Skeletal muscle satellite cell (primary cell): ENCODE data around the gene S100A5. TPM values are rescaled to one million over a fixed set of nuclear protein-coding genes. Genes with fewer than 3 reads are reported as not detected.
"Not testable (repeated sequence)": the region's sequence is repeated elsewhere in the genome, so short reads cannot be mapped to it uniquely, and the experiment has no call there.

Experiments used
- H3K27me3 ChIP-seq: 2 replicates; pipeline ENCODE4 v1.7.0; 2013; ENCODE audit warnings: low read length; ENCODE audit not compliant: control insufficient read depth, insufficient read depth
- H3K36me3 ChIP-seq: 2 replicates; pipeline ENCODE4 v1.7.0; 2013; ENCODE audit warnings: mild to moderate bottlenecking, control low read depth, low read length; ENCODE audit not compliant: insufficient read depth
- H3K4me1 ChIP-seq: 2 replicates; pipeline ENCODE4 v1.7.0; 2013; ENCODE audit warnings: low read length; ENCODE audit not compliant: control insufficient read depth, insufficient read depth
- H3K4me2 ChIP-seq: 2 replicates; pipeline ENCODE4 v1.7.0; 2013; ENCODE audit warnings: mild to moderate bottlenecking, low read length
- H3K4me3 ChIP-seq: 2 replicates; pipeline ENCODE4 v1.7.0; 2013; ENCODE audit warnings: low read length
- H3K9ac ChIP-seq: 2 replicates; pipeline ENCODE4 v1.7.0; 2013; ENCODE audit warnings: mild to moderate bottlenecking, low read depth, low read length, moderate library complexity
- H3K9me3 ChIP-seq: replicated peaks from 2 replicates; pipeline ENCODE4 v1.7.0; 2013; ENCODE audit warnings: mild to moderate bottlenecking, control low read depth, low read length
- total RNA-seq: library from RNA; depleted of rRNA; stranded (reverse); fragments of >200 nt; gene quantifications from 2 replicates; pipeline ENCODE4 v1.2.3, GENCODE V29; 2012; rRNA removed

S100A5 gene
- total RNA-seq, result 1.3 TPM in 1 of 2 replicates, not detected in the other

GRCh38 chr1:153540394-153541361, at the start of gene S100A5:
S100A5 (minus strand) TSS chr1:153540934; CDS start chr1:153540191, 743 bp downstream.
- peak within 1 kb of the TSS; percentile 10 for H3K4me2 ChIP-seq
- H3K4me1 ChIP-seq, result peaks cover 64% of the 10 kb centered on the region
- no peaks in the 10 kb centered on the region for H3K9me3 ChIP-seq
- no peaks in the 10 kb centered on the region for H3K27me3 ChIP-seq
- H3K4me3 ChIP-seq, result no peak within 1 kb of the TSS
- H3K36me3 ChIP-seq, result no peaks in the 10 kb centered on the region
- peak within 1 kb of the TSS; percentile 3 for H3K9ac ChIP-seq

- Histone ChIP-seq H3K4me1 (peaks cover 5% of the 10 kb centered on the region), H3K9me3 (no peaks in the 10 kb centered on the region), H3K4me3 (no peak overlapping the region), H3K27me3 (no peaks in the 10 kb centered on the region), H3K9ac (no peak overlapping the region), H3K4me2 (no peak overlapping the region), H3K36me3 (no peaks in the 10 kb centered on the region)
Observed at GRCh38 chr1:153588482-153588881, 47.7 kb upstream of the S100A5 start.

- not testable (repeated sequence) for H3K4me3 ChIP-seq, H3K4me1 ChIP-seq, H3K4me2 ChIP-seq, H3K36me3 ChIP-seq, H3K9me3 ChIP-seq, H3K9ac ChIP-seq, H3K27me3 ChIP-seq
Observed at GRCh38 chr1:153588033-153588432, 47.3 kb upstream of the S100A5 start.

- no peak overlapping the region for H3K4me2 ChIP-seq
- H3K27me3 ChIP-seq, result no peaks in the 10 kb centered on the region
- no peaks in the 10 kb centered on the region for H3K36me3 ChIP-seq
- no peak overlapping the region for H3K4me3 ChIP-seq
- peaks cover 5% of the 10 kb centered on the region for H3K4me1 ChIP-seq
- H3K9ac ChIP-seq, result no peak overlapping the region
- no peaks in the 10 kb centered on the region for H3K9me3 ChIP-seq
Observed at GRCh38 chr1:153587314-153587713, 46.6 kb upstream of the S100A5 start.

- Histone ChIP-seq H3K4me3 (no peak overlapping the region), H3K4me2 (no peak overlapping the region), H3K36me3 (no peaks in the 10 kb centered on the region), H3K9me3 (no peaks in the 10 kb centered on the region), H3K4me1 (peaks cover 5% of the 10 kb centered on the region), H3K9ac (no peak overlapping the region), H3K27me3 (no peaks in the 10 kb centered on the region)
Observed at GRCh38 chr1:153586347-153586746, 45.6 kb upstream of the S100A5 start.

- H3K4me1 ChIP-seq, result peaks cover 5% of the 10 kb centered on the region
- no peak overlapping the region for H3K4me3 ChIP-seq
- no peaks in the 10 kb centered on the region for H3K9me3 ChIP-seq
- no peak overlapping the region for H3K4me2 ChIP-seq
- no peaks in the 10 kb centered on the region for H3K36me3 ChIP-seq
- no peaks in the 10 kb centered on the region for H3K27me3 ChIP-seq
- no peak overlapping the region for H3K9ac ChIP-seq
Observed at GRCh38 chr1:153585006-153585405, 44.3 kb upstream of the S100A5 start.

- no peaks in the 10 kb centered on the region for H3K9me3 ChIP-seq
- H3K4me1 ChIP-seq, result peaks cover 5% of the 10 kb centered on the region
- H3K4me2 ChIP-seq, result no peak overlapping the region
- H3K36me3 ChIP-seq, result no peaks in the 10 kb centered on the region
- H3K9ac ChIP-seq, result no peak overlapping the region
- no peaks in the 10 kb centered on the region for H3K27me3 ChIP-seq
- H3K4me3 ChIP-seq, result no peak overlapping the region
Observed at GRCh38 chr1:153583976-153584375, 43.2 kb upstream of the S100A5 start.

- not testable (repeated sequence) for H3K4me3 ChIP-seq, H3K9me3 ChIP-seq, H3K4me1 ChIP-seq, H3K27me3 ChIP-seq, H3K9ac ChIP-seq, H3K36me3 ChIP-seq, H3K4me2 ChIP-seq
Observed at GRCh38 chr1:153583514-153583913, 42.8 kb upstream of the S100A5 start.

GRCh38 chr1:153582836-153583235, 42.1 kb upstream of the S100A5 start:
- H3K9me3 ChIP-seq, H3K4me2 ChIP-seq, H3K4me3 ChIP-seq, H3K36me3 ChIP-seq, H3K27me3 ChIP-seq, H3K9ac ChIP-seq: not testable (repeated sequence)
- peaks cover 16% of the 10 kb centered on the region for H3K4me1 ChIP-seq

- Histone ChIP-seq H3K4me3 (no peak overlapping the region), H3K9ac (no peak overlapping the region), H3K36me3 (no peaks in the 10 kb centered on the region), H3K4me2 (no peak overlapping the region), H3K4me1 (peaks cover 16% of the 10 kb centered on the region), H3K27me3 (no peaks in the 10 kb centered on the region), H3K9me3 (no peaks in the 10 kb centered on the region)
Observed at GRCh38 chr1:153578936-153579335, 38.2 kb upstream of the S100A5 start.

- H3K9me3 ChIP-seq, result no peaks in the 10 kb centered on the region
- peaks cover 15% of the 10 kb centered on the region for H3K4me1 ChIP-seq
- H3K9ac ChIP-seq, result no peak overlapping the region
- no peak overlapping the region for H3K4me2 ChIP-seq
- H3K4me3 ChIP-seq, result no peak overlapping the region
- H3K27me3 ChIP-seq, result no peaks in the 10 kb centered on the region
- H3K36me3 ChIP-seq, result no peaks in the 10 kb centered on the region
Observed at GRCh38 chr1:153578490-153578889, 37.8 kb upstream of the S100A5 start.

- Histone ChIP-seq H3K9ac (no peak overlapping the region), H3K27me3 (no peaks in the 10 kb centered on the region)
Observed at GRCh38 chr1:153577624-153578051, 36.9 kb upstream of the S100A5 start.

More at GRCh38 chr1:153577624-153578051, 36.9 kb upstream of the S100A5 start:
- Histone ChIP-seq H3K4me3 (no peak overlapping the region), H3K4me2 (peak overlapping the region; percentile 23), H3K36me3 (no peaks in the 10 kb centered on the region), H3K4me1 (peaks cover 22% of the 10 kb centered on the region), H3K9me3 (no peaks in the 10 kb centered on the region)
